Choroid plexus epithelial cell (primary cell): ENCODE data around the gene MTTP.

Experiments
- DNase-seq: peaks from one replicate; pipeline ENCODE4 v3.0.0-alpha.2; 2010; ENCODE audit warnings: low read depth
- H3K4me3 ChIP-seq: 2 replicates; pipeline ENCODE4 v1.5.1; 2011; ENCODE audit warnings: low read depth, mild to moderate bottlenecking, control low read depth, low read length, moderate library complexity
- TF ChIP-seq, protein P1 (sequence below): conservative IDR thresholded peaks from 2 replicates; pipeline ENCODE4 v1.5.1; 2011; ENCODE audit warnings: low read depth, mild to moderate bottlenecking, control low read depth, inconsistent platforms, low read length, moderate library complexity

The MTTP gene

DNA sequence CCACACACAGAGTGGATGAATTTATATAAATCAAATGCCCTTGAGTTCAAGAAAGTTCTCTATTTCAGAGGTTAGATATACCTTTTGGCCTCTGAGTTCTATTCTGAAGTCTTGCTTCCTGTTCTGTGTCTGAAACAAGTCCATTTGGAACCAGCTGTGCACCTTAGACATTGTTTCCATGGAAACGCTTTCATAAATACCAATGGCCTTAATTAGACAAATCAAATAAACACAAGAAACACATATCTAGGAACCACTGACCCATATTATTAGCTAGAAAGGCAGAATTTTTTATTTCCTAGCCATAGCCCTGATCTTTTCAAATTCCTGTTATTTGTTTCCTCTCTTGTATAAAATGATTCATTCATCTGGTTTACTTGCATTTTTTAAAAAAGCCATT lies 91.4 kb downstream of the MTTP start:
- DNase-seq = no peak
- TF ChIP-seq, protein P1, sequence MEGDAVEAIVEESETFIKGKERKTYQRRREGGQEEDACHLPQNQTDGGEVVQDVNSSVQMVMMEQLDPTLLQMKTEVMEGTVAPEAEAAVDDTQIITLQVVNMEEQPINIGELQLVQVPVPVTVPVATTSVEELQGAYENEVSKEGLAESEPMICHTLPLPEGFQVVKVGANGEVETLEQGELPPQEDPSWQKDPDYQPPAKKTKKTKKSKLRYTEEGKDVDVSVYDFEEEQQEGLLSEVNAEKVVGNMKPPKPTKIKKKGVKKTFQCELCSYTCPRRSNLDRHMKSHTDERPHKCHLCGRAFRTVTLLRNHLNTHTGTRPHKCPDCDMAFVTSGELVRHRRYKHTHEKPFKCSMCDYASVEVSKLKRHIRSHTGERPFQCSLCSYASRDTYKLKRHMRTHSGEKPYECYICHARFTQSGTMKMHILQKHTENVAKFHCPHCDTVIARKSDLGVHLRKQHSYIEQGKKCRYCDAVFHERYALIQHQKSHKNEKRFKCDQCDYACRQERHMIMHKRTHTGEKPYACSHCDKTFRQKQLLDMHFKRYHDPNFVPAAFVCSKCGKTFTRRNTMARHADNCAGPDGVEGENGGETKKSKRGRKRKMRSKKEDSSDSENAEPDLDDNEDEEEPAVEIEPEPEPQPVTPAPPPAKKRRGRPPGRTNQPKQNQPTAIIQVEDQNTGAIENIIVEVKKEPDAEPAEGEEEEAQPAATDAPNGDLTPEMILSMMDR = no peak
- no peak overlapping the region for H3K4me3 ChIP-seq

DNA sequence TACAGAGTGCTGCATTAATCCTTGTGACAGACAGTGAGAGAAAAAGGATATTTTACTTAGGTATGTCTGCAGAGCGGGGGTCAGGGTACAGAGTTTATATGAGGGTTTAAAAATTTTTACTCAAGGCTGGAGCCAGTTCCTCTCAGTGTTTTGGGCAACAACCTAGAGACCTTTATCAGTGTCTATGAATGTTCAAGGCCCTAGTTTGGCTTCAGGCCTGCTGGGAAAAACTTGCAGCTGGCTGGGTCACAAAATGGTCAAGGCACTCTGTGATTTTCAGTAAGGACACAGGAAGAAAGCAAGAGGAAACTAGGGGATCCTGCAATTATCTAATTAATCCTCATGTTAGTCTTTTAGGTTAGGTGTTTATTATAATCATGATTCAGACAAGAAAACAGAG lies 93.8 kb downstream of the MTTP start:
- DNase-seq = no peak
- TF ChIP-seq, protein P1 = no peak

DNA sequence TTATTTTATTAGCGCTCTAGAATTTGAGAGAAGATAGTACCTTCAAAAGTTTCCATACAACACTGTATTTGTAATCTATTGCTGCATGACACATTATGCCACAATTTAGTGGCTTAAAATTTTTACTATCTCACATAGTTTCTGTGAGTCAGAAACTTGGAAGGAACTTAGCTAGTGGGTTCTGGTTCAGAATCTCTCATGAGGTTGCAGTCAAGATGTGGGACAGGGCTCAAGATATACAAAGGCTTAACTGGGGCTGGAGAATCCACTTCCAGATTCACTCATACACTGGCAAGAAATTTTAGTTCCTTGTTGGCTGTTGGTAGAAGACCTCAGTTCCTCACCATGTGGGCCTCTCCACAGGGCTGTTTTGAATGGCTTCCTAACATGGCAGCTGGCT lies 94.5 kb downstream of the MTTP start:
- H3K4me3 ChIP-seq = no peak overlapping the region
- no peak for DNase-seq
- TF ChIP-seq, protein P1 = no peak

More for the DNA sequence above, 93.8 kb downstream of the MTTP start:
- H3K4me3 ChIP-seq = no peak overlapping the region

DNA sequence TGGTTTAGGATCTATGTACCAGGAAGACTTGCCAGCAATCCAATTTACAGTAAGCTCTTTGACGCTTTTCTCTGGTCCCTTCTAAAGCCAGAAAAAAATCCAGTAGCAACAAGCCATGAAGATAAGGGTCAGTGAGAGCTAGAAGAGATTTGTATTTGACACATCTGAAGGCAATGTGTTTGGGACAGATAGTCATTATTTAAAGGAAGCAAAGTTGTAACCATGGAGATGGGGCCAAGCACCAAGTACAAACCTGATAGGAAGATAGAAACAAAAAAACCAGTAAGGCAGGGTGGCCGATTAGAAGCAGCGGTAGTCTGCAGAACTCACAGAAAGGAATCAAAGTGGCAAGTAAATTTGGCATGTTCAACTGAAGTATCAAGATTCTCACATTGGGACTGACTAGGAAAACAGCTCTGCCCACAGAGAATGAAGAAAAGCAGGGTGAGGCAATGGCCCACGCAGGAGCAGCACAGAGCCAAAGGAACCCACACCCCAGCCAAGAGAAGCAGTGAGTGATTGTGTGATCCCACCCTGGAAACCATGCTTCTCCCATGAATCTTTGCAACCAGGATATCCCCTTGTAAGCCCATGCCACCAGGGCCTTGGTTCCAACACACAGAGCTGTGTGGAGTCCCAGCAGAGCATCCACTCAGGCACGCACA lies 95.9 kb downstream of the MTTP start:
- DNase-seq = no peak
- no peak overlapping the region for H3K4me3 ChIP-seq
- TF ChIP-seq, protein P1 = no peak
